Measurements from ENCODE around the gene KCNC1.

Gene KCNC1

GRCh38 chr11:17798253-17798652, 63.7 kb downstream of the KCNC1 start:
- DNase-seq: no peak

GRCh38 chr11:17798716-17799115, 64.1 kb downstream of the KCNC1 start:
- no peak for DNase-seq

GRCh38 chr11:17799147-17799546, 64.6 kb downstream of the KCNC1 start:
- no peak for DNase-seq

GRCh38 chr11:17801166-17801565, 66.6 kb downstream of the KCNC1 start:
- DNase-seq: no peak

GRCh38 chr11:17802491-17802890, 67.9 kb downstream of the KCNC1 start:
- DNase-seq: no peak

- no peak for DNase-seq
Observed at GRCh38 chr11:17803754-17804334, 69.3 kb downstream of the KCNC1 start.

- DNase-seq: no peak
Observed at GRCh38 chr11:17805043-17805442, 70.5 kb downstream of the KCNC1 start.

- no peak for DNase-seq
Observed at GRCh38 chr11:17805873-17806272, 71.3 kb downstream of the KCNC1 start.

- DNase-seq: no peak
Observed at GRCh38 chr11:17807034-17807433, 72.5 kb downstream of the KCNC1 start.

GRCh38 chr11:17810041-17810440, 75.5 kb downstream of the KCNC1 start:
- DNase-seq: no peak

- DNase-seq: no peak
Observed at GRCh38 chr11:17810746-17811145, 76.2 kb downstream of the KCNC1 start.

GRCh38 chr11:17811352-17811751, 76.8 kb downstream of the KCNC1 start:
- DNase-seq: no peak

- DNase-seq: no peak
Observed at GRCh38 chr11:17812091-17812864, 77.7 kb downstream of the KCNC1 start.

- no peak for DNase-seq
Observed at GRCh38 chr11:17812865-17813187, 78.2 kb downstream of the KCNC1 start.

- no peak for DNase-seq
Observed at GRCh38 chr11:17813391-17814059, 78.9 kb downstream of the KCNC1 start.

GRCh38 chr11:17814546-17814945, 80.0 kb downstream of the KCNC1 start:
- no peak for DNase-seq

- DNase-seq: no peak
Observed at GRCh38 chr11:17816232-17816931, 81.8 kb downstream of the KCNC1 start.

GRCh38 chr11:17821648-17822400, 87.2 kb downstream of the KCNC1 start:
- DNase-seq: no peak

- no peak for DNase-seq
Observed at GRCh38 chr11:17822401-17822781, 87.8 kb downstream of the KCNC1 start.

- no peak for DNase-seq
Observed at GRCh38 chr11:17827006-17827405, 92.4 kb downstream of the KCNC1 start.

- DNase-seq: no peak
Observed at GRCh38 chr11:17828311-17828751, 93.8 kb downstream of the KCNC1 start.

GRCh38 chr11:17831228-17831627, 96.6 kb downstream of the KCNC1 start:
- DNase-seq: no peak

- no peak for DNase-seq
Observed at GRCh38 chr11:17831883-17832282, 97.3 kb downstream of the KCNC1 start.

Data from activated CD4-positive, alpha-beta T cell treated with anti-CD3 and anti-CD28 coated beads, Interleukin-10, Interleukin-2, amounts not matched to agents 100 ng/mL and 50 ng/mL, durations not matched to agents 16 hours and 8 hours (primary cell).